SK-N-SH (cell line): Measurements from ENCODE around the gene UBAP1L. TPM values are rescaled to one million over a fixed set of nuclear protein-coding genes. Genes with fewer than 3 reads are reported as not detected.

Experiments
- CTCF ChIA-PET: fragments of 300-600, 350-600 bp; formaldehyde crosslinking; extraction: SDS; loops from one replicate; lab custom pipeline; 2021; lab: Yijun Ruan, JAX
- POLR2A ChIA-PET: fragments of 350-600 bp; sonication (Branson Sonifier 250); formaldehyde crosslinking; extraction: SDS; loops from one replicate; lab custom pipeline; 2020; ENCODE audit warnings: antibody characterized with exemption, inconsistent platforms; lab: Yijun Ruan, JAX
- DNase-seq: peaks from one replicate; pipeline ENCODE4 v3.0.0; 2012
- H2AFZ ChIP-seq: fragments of 200-600 bp; sonication (generic); 2 replicates; pipeline ENCODE4 v1.8.1; 2016; ENCODE audit warnings: antibody characterized with exemption, mild to moderate bottlenecking, low read depth
- H3F3A ChIP-seq: fragments of 200-600 bp; sonication (generic); replicated peaks from 2 replicates; pipeline ENCODE3; 2016; ENCODE audit warnings: antibody characterized with exemption, mild to moderate bottlenecking; ENCODE audit not compliant: insufficient read depth
- H3K27ac ChIP-seq, 2 experiments: fragments of 200-500 bp in 1 of 2; fragments of 200-600 bp in 1 of 2; sonication (Bioruptor generic) in 1 of 2; sonication (generic), shearing (Covaris generic) in 1 of 2; 2 replicates each; pipeline versions ENCODE4 v1.5.1 to v1.6.1; 2014 to 2016; ENCODE audit warnings: low read depth in 2 of 2, inconsistent platforms in 1 of 2, low read length in 1 of 2, mild to moderate bottlenecking in 1 of 2, mixed read lengths in 1 of 2
- H3K27me3 ChIP-seq: fragments of 200-600 bp; sonication (generic), shearing (Covaris generic); 2 replicates; pipeline ENCODE4 v1.6.1; 2016; ENCODE audit warnings: mixed run types; ENCODE audit not compliant: insufficient read depth
- H3K36me3 ChIP-seq, 2 experiments: fragments of 200-500 bp in 1 of 2; fragments of 200-600 bp in 1 of 2; sonication (Bioruptor generic) in 1 of 2; sonication (generic) in 1 of 2; replicated peaks in 1 of 2; 2 replicates each; pipeline versions ENCODE3 to v1.5.1; 2014 to 2016; ENCODE audit warnings: low read length in 1 of 2, mild to moderate bottlenecking in 1 of 2; ENCODE audit not compliant: insufficient read depth in 2 of 2, control insufficient read depth in 1 of 2
- H3K4me1 ChIP-seq, 2 experiments: fragments of 200-500 bp in 1 of 2; fragments of 200-600 bp in 1 of 2; sonication (Bioruptor generic) in 1 of 2; sonication (generic), shearing (Covaris generic) in 1 of 2; 2 replicates each; pipeline versions ENCODE4 v1.5.1 to v1.6.1; 2014 to 2016; ENCODE audit warnings: low read depth in 1 of 2, low read length in 1 of 2, mixed run types in 1 of 2; ENCODE audit not compliant: insufficient read depth in 2 of 2, control insufficient read depth in 1 of 2
- H3K4me2 ChIP-seq: fragments of 200-600 bp; sonication (generic), shearing (Covaris generic); 2 replicates; pipeline ENCODE4 v1.6.1; 2017; ENCODE audit warnings: mixed run types
- H3K4me3 ChIP-seq, 2 experiments: fragments of 200-500 bp in 1 of 2; fragments of 200-600 bp in 1 of 2; sonication (Bioruptor generic) in 1 of 2; sonication (generic), shearing (Covaris generic) in 1 of 2; 2 replicates each; pipeline versions ENCODE4 v1.5.1 to v1.8.1; 2014 to 2016; ENCODE audit warnings: low read depth in 2 of 2, inconsistent platforms in 1 of 2, low read length in 1 of 2, mild to moderate bottlenecking in 1 of 2, mixed read lengths in 1 of 2, moderate library complexity in 1 of 2
- H3K79me2 ChIP-seq: fragments of 200-600 bp; sonication (generic); 2 replicates; pipeline ENCODE4 v1.8.1; 2017; ENCODE audit warnings: mild to moderate bottlenecking; ENCODE audit not compliant: insufficient read depth
- H3K9ac ChIP-seq: fragments of 200-600 bp; sonication (generic); 2 replicates; pipeline ENCODE4 v1.6.1; 2017; ENCODE audit warnings: mixed run types
- H3K9me2 ChIP-seq: fragments of 200-600 bp; sonication (generic); 2 replicates; pipeline ENCODE4 v1.6.1; 2017; ENCODE audit warnings: mixed run types
- H3K9me3 ChIP-seq: fragments of 200-600 bp; sonication (generic); 2 replicates; pipeline ENCODE4 v1.6.1; 2017; ENCODE audit warnings: mixed run types, mild to moderate bottlenecking, moderate library complexity
- H4K20me1 ChIP-seq: fragments of 200-600 bp; sonication (generic); 2 replicates; pipeline ENCODE4 v1.6.1; 2017; ENCODE audit warnings: mild to moderate bottlenecking, mixed run types; ENCODE audit not compliant: insufficient read depth
- EP300 ChIP-seq, 2 experiments: IDR thresholded peaks; 2 replicates each; pipeline versions ENCODE4 v1.4.0 to v1.6.1; 2012; ENCODE audit warnings: borderline replicate concordance in 1 of 2, low read depth in 1 of 2, low read length in 1 of 2
- EZH2phosphoT487 ChIP-seq: fragments of 200-600 bp; sonication (generic); IDR thresholded peaks from 2 replicates; pipeline ENCODE4 v1.6.1; 2017; ENCODE audit warnings: low read depth, mixed run types, mild to moderate bottlenecking, antibody characterized with exemption, moderate library complexity, borderline replicate concordance
- FOXJ3 ChIP-seq: sonication (generic); formaldehyde crosslinking; IDR thresholded peaks from 2 replicates; pipeline ENCODE4 v1.5.1; 2020; ENCODE audit warnings: mild to moderate bottlenecking, missing genetic modification reagents
- MEF2A ChIP-seq: IDR thresholded peaks from 2 replicates; pipeline ENCODE4 v1.4.0; 2012; ENCODE audit warnings: low read depth, borderline replicate concordance
- POLR2AphosphoS5 ChIP-seq: IDR thresholded peaks from 2 replicates; pipeline ENCODE4 v1.6.1; 2012; ENCODE audit warnings: low read depth, low read length
- RCOR1 ChIP-seq: fragments of 150-350 bp; IDR thresholded peaks from 2 replicates; pipeline ENCODE4 v1.6.1; 2017; ENCODE audit warnings: antibody characterized with exemption, low read length
- RFX5 ChIP-seq: IDR thresholded peaks from 2 replicates; pipeline ENCODE4 v1.6.1; 2012; ENCODE audit warnings: mild to moderate bottlenecking, improper control_type of control experiment, low read length
- RXRA ChIP-seq: IDR thresholded peaks from 2 replicates; pipeline ENCODE4 v1.4.0; 2012; ENCODE audit warnings: low read depth, mild to moderate bottlenecking, borderline replicate concordance
- SIN3A ChIP-seq: IDR thresholded peaks from 2 replicates; pipeline ENCODE4 v1.6.1; 2012; ENCODE audit warnings: low read depth, mild to moderate bottlenecking, low read length, moderate library complexity, borderline replicate concordance
- TAF1 ChIP-seq: IDR thresholded peaks from 2 replicates; pipeline ENCODE4 v1.6.1; 2012; ENCODE audit warnings: low read depth, mild to moderate bottlenecking, low read length, moderate library complexity, borderline replicate concordance
- TCF12 ChIP-seq: IDR thresholded peaks from 2 replicates; pipeline ENCODE4 v1.4.0; 2012
- YY1 ChIP-seq: IDR thresholded peaks from 2 replicates; pipeline ENCODE4 v1.4.0; 2012; ENCODE audit warnings: low read depth, mild to moderate bottlenecking
- WGBS: methylation state at CpG from one replicate; pipeline ENCODE4 v1.1.6; 2017; ENCODE audit warnings: low lambda C conversion rate; 5-methylcytosine and 5-hydroxymethylcytosine counted together
- polyA plus RNA-seq, 3 experiments: library from polyadenylated mRNA; depleted of rRNA; stranded (reverse); fragments of >200 nt; gene quantifications; 2 replicates each; pipeline ENCODE4 v1.2.3, GENCODE V29; 2012
- TF ChIP-seq, protein P1 (sequence below): fragments of 150-350 bp; IDR thresholded peaks from 2 replicates; pipeline ENCODE4 v1.6.1; 2017; ENCODE audit warnings: antibody characterized with exemption, low read length, low read depth, borderline replicate concordance
- TF ChIP-seq, protein P2 (sequence below): IDR thresholded peaks from 2 replicates; pipeline ENCODE4 v1.4.0; 2012; ENCODE audit warnings: low read depth
- TF ChIP-seq, protein P3 (sequence below): IDR thresholded peaks from 2 replicates; pipeline ENCODE4 v1.4.0; 2012; ENCODE audit warnings: low read depth, borderline replicate concordance

Gene UBAP1L
- polyA plus RNA-seq, 1 of the 3 experiments (the other 2 are of a cell fraction) = 1.8 TPM

DNA sequence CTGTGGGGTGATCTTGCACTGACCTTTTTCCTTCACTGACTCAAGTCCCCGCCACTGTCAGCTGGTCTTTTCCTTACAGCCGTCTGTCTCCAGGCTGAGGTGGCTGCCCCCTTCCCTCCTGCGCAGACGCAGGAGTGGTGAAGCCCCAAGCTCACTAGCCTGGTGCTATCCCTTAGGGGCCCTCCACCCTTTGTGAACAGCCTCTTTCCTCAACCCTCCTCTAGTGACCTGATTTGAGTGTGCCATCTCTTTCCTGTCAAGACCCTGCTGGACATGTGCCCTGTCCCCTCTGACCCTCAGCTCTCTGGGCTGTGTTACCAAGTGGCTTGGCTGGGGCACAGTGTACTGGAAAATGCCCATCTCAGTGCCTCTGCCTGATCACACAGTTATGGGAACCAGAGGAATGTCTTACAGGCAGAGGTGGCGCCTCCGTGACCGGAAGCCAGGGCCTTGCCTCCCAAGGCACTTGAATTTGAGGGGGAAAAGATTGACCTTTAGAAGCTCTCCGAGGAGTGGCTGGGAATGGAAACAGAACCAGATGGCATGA is 29.7 kb downstream of the UBAP1L start:
- 90% methylated on average over 8 of the region's 8 CpGs for WGBS
- CTCF ChIA-PET = interaction anchor here (0.9 to 8.3 kb wide), 11 partner anchors 9 to 354 kb away, joined by 3 to 99 read pairs (median 4); partner anchors contain the start of gene UBAP1L

DNA sequence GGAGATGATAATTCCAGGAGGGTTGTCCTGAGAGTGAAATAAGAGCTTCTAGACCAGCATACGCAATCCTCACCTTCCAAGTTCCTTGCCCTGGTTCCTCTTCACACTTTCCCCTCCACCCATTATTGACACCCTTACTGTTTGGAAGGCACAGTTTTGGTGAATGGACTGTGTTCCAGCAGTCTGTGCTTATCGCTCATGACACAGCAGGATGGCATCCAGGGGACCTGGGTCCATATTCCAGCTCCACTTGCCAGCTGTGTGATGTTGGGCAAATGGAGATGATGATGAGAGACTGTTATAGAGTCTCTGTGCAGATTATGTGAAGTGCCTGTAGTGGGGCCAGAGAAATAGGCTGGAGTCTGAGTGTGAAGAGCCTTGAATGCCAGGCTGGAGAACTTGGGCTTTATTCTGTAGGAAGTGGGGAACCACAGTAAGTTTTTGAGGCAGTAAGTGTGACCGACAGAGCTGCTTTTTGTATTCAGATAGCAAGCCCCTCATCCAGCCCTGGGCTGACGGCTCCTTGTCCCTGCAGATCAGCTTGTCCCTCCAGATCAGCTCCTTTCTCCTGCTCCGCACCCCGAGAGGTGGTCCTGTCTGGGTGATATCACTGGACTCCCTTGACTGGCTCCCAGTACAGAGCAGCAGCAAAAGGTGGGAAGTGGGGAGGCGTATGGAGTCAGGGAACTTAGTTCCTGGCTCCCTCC is 30.3 kb downstream of the UBAP1L start:
- Histone ChIP-seq H4K20me1 (no peaks in the 10 kb centered on the region), H3K9me2 (no peaks in the 10 kb centered on the region), H3K27ac (no peak overlapping the region), H3K9ac (no peak overlapping the region), H3F3A (no peaks in the 10 kb centered on the region), H3K9me3 (no peaks in the 10 kb centered on the region), H3K4me2 (no peak overlapping the region), H3K4me3 (no peak overlapping the region), H3K4me1 (peaks cover 0 to 35% of the 10 kb centered on the region in 2 experiments; a peak in 1 of 4 replicates), H2AFZ (no peak overlapping the region), H3K36me3 (no peaks in the 10 kb centered on the region), H3K79me2 (no peaks in the 10 kb centered on the region), H3K27me3 (no peaks in the 10 kb centered on the region)
- ChIA-PET POLR2A (no interaction called here), CTCF (interaction anchor here (0.9 to 8.3 kb wide), 9 partner anchors 9 to 354 kb away, joined by 3 to 99 read pairs (median 4); no protein-coding TSS in a partner anchor)
- 90% methylated on average over 5 of the region's 7 CpGs for WGBS
- DNase-seq = no peak
- TF ChIP-seq EP300 (IDR thresholded peaks at IDR 0.05; ENCODE audit: borderline replicate concordance in 1 of 2, low read depth in 1 of 2, low read length in 1 of 2) = no peak
- no peak for TF ChIP-seq RFX5
- no peak for TF ChIP-seq TAF1
- TF ChIP-seq POLR2AphosphoS5 = no peak
- TF ChIP-seq MEF2A = no peak
- no peak for TF ChIP-seq EZH2phosphoT487
- TF ChIP-seq RXRA = no peak
- TF ChIP-seq RCOR1 = no peak
- TF ChIP-seq, protein P1, sequence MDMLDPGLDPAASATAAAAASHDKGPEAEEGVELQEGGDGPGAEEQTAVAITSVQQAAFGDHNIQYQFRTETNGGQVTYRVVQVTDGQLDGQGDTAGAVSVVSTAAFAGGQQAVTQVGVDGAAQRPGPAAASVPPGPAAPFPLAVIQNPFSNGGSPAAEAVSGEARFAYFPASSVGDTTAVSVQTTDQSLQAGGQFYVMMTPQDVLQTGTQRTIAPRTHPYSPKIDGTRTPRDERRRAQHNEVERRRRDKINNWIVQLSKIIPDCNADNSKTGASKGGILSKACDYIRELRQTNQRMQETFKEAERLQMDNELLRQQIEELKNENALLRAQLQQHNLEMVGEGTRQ = no peak
- TF ChIP-seq YY1 = no peak
- TF ChIP-seq TCF12 = no peak
- TF ChIP-seq, protein P2, sequence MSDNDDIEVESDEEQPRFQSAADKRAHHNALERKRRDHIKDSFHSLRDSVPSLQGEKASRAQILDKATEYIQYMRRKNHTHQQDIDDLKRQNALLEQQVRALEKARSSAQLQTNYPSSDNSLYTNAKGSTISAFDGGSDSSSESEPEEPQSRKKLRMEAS = no peak

More for the DNA sequence above, 29.7 kb downstream of the UBAP1L start:
- POLR2A ChIA-PET = interaction anchor here (0.6 kb wide), 1 partner anchor 253 kb away, joined by 4 read pairs; no protein-coding TSS in a partner anchor
- peaks cover 0 to 35% of the 10 kb centered on the region in 2 experiments; a peak in 1 of 4 replicates for H3K4me1 ChIP-seq
- H3K9ac ChIP-seq = no peak overlapping the region
- no peaks in the 10 kb centered on the region for H3F3A ChIP-seq
- no peaks in the 10 kb centered on the region for H3K9me2 ChIP-seq
- H4K20me1 ChIP-seq = no peaks in the 10 kb centered on the region
- TF ChIP-seq, protein P2 = no peak
- TF ChIP-seq SIN3A (no peak), RFX5 (no peak), FOXJ3 (CRISPR knock-in tag) (no peak)
- TF ChIP-seq, protein P3, sequence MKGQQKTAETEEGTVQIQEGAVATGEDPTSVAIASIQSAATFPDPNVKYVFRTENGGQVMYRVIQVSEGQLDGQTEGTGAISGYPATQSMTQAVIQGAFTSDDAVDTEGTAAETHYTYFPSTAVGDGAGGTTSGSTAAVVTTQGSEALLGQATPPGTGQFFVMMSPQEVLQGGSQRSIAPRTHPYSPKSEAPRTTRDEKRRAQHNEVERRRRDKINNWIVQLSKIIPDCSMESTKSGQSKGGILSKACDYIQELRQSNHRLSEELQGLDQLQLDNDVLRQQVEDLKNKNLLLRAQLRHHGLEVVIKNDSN = no peak
- H3K4me2 ChIP-seq = no peak overlapping the region
- H2AFZ ChIP-seq = no peak overlapping the region
- H3K9me3 ChIP-seq = no peaks in the 10 kb centered on the region
- H3K36me3 ChIP-seq = no peaks in the 10 kb centered on the region
- no peak for DNase-seq
- H3K27me3 ChIP-seq = no peaks in the 10 kb centered on the region
- H3K27ac ChIP-seq = no peak overlapping the region
- no peaks in the 10 kb centered on the region for H3K79me2 ChIP-seq
- no peak overlapping the region for H3K4me3 ChIP-seq
